Neural progenitor cell (in vitro differentiated cells): ENCODE results near the gene GUCD1. TPM values are rescaled to one million over a fixed set of nuclear protein-coding genes. Genes with fewer than 3 reads are reported as not detected.
"Not testable (repeated sequence)": the region's sequence is repeated elsewhere in the genome, so short reads cannot be mapped to it uniquely, and the experiment has no call there.

Experiments
- DNase-seq: peaks from one replicate; pipeline ENCODE4 v3.0.0-alpha.2; 2016; ENCODE audit warnings: low spot score
- H2AFZ ChIP-seq: fragments of 200-600 bp; sonication (generic); replicated peaks from 2 replicates; pipeline ENCODE4 v1.6.1; 2016; ENCODE audit warnings: antibody characterized with exemption
- H3F3A ChIP-seq: fragments of 200-600 bp; sonication (generic); 2 replicates; pipeline ENCODE4 v1.6.1; 2016; ENCODE audit warnings: antibody characterized with exemption, low read depth
- H3K27ac ChIP-seq: fragments of 200-600 bp; sonication (generic); 2 replicates; pipeline ENCODE4 v1.5.1; 2016; ENCODE audit warnings: mild to moderate bottlenecking
- H3K27me3 ChIP-seq: fragments of 200-600 bp; sonication (generic); 2 replicates; pipeline ENCODE4 v1.6.1; 2016; ENCODE audit warnings: mild to moderate bottlenecking, moderate library complexity
- H3K36me3 ChIP-seq: fragments of 200-600 bp; sonication (generic); 2 replicates; pipeline ENCODE4 v1.5.1; 2016
- H3K4me1 ChIP-seq: fragments of 200-600 bp; sonication (generic); 2 replicates; pipeline ENCODE4 v1.6.1; 2016; ENCODE audit warnings: mixed run types
- H3K4me2 ChIP-seq: fragments of 200-600 bp; sonication (generic); 2 replicates; pipeline ENCODE4 v1.6.1; 2016
- H3K4me3 ChIP-seq: fragments of 200-600 bp; sonication (generic); 2 replicates; pipeline ENCODE4 v1.5.1; 2016
- H3K79me2 ChIP-seq: fragments of 200-600 bp; sonication (generic); 2 replicates; pipeline ENCODE4 v1.6.1; 2016; ENCODE audit warnings: low read depth
- H3K9ac ChIP-seq: fragments of 200-600 bp; sonication (generic); 2 replicates; pipeline ENCODE4 v1.6.1; 2016
- H3K9me3 ChIP-seq: fragments of 200-600 bp; sonication (generic); 2 replicates; pipeline ENCODE4 v1.5.1; 2016; ENCODE audit warnings: low read depth
- H4K20me1 ChIP-seq: fragments of 200-600 bp; sonication (generic); 2 replicates; pipeline ENCODE4 v1.6.1; 2016; ENCODE audit warnings: low read depth
- H3K27ac Mint-ChIP-seq: 3 replicates; pipeline ENCODE4 v1.8.0; 2021; ENCODE audit warnings: mixed read lengths
- H3K27me3 Mint-ChIP-seq: 2 replicates; pipeline ENCODE4 v1.8.0; 2022; ENCODE audit warnings: low read depth, mild to moderate bottlenecking, inconsistent platforms, moderate library complexity, mixed read lengths; ENCODE audit not compliant: insufficient read depth
- H3K36me3 Mint-ChIP-seq: 3 replicates; pipeline ENCODE4 v1.8.0; 2021; ENCODE audit warnings: mixed read lengths
- H3K4me1 Mint-ChIP-seq: 3 replicates; pipeline ENCODE4 v1.8.0; 2021; ENCODE audit warnings: mixed read lengths
- H3K4me3 Mint-ChIP-seq: 3 replicates; pipeline ENCODE4 v1.8.0; 2021; ENCODE audit warnings: mild to moderate bottlenecking, moderate library complexity, mixed read lengths
- H3K9me3 Mint-ChIP-seq: 3 replicates; pipeline ENCODE4 v1.8.0; 2020; ENCODE audit warnings: mixed read lengths
- EZH2 ChIP-seq: fragments of 200-600 bp; sonication (generic); IDR thresholded peaks from 2 replicates; pipeline ENCODE4 v1.6.1; 2017; ENCODE audit warnings: antibody characterized with exemption, mild to moderate bottlenecking, moderate library complexity
- EZH2phosphoT487 ChIP-seq: fragments of 200-600 bp; sonication (generic); IDR thresholded peaks from 2 replicates; pipeline ENCODE4 v1.6.1; 2017; ENCODE audit warnings: antibody characterized with exemption
- total RNA-seq: library from RNA; depleted of rRNA; stranded (reverse); fragments of >200 nt; gene quantifications from 2 replicates; pipeline ENCODE4 v1.2.3, GENCODE V29; 2015; ENCODE audit warnings: low replicate concordance
- TF ChIP-seq, protein P1 (sequence below): fragments of 200-600 bp; sonication (generic); IDR thresholded peaks from 2 replicates; pipeline ENCODE4 v1.5.1; 2017; ENCODE audit warnings: antibody characterized with exemption, mild to moderate bottlenecking

Gene GUCD1
- total RNA-seq, 1 donor from 2014 or later: 31.0 TPM

DNA sequence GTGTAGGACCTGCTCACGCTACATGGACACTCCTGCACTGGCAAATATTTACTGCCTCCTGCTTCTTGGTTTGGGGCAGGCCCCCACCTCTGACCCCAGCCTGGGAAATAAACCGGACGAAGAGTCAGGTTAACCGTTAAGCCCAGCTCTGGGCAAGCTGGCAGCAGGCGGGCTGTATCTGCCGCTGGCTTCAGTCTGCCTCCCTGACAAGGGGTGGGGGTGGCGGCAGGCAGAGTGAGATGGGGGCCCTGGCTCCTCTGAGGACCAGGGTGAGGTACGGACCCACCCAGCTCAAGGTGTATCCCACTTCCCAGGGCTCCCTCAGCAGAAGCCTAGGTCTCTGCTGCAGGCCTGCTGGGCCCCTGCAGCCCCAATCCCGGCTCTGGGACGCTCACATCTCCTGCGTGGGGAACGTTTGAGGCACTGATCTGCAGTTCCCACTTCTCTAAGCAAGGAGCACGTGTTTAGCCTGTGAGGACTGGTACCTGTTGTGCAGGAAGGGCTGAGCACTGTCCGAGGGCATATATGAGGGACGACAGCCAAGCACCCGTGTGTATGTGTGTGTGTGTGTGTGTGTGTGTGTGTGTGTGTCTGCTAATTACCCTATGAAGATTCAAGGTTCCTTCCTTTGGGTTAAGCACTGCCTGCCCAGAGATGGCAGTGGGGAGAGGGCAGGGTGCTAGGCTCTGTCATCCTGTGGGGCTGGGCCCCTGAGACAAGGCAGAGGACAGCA lies 39.1 kb upstream of the GUCD1 start:
- Histone ChIP-seq H3F3A (peaks cover 4% of the 10 kb centered on the region), H3K9me3 (no peaks in the 10 kb centered on the region), H3K27me3 (no peaks in the 10 kb centered on the region), H3K4me3 (no peak overlapping the region), H3K36me3 (no peaks in the 10 kb centered on the region), H3K79me2 (no peaks in the 10 kb centered on the region), H2AFZ (no peak overlapping the region), H3K27ac (no peak overlapping the region), H4K20me1 (no peaks in the 10 kb centered on the region), H3K4me2 (no peak overlapping the region), H3K4me1 (peaks cover 8% of the 10 kb centered on the region), H3K9ac (no peak overlapping the region)
- Mint-ChIP-seq H3K27me3 (peaks cover 7% of the 10 kb centered on the region), H3K36me3 (peaks cover 2% of the 10 kb centered on the region), H3K4me3 (peak overlapping the region; percentile 88), H3K27ac (no peak overlapping the region), H3K9me3 (no peaks in the 10 kb centered on the region), H3K4me1 (peaks cover 12% of the 10 kb centered on the region)
- TF ChIP-seq, protein P1, sequence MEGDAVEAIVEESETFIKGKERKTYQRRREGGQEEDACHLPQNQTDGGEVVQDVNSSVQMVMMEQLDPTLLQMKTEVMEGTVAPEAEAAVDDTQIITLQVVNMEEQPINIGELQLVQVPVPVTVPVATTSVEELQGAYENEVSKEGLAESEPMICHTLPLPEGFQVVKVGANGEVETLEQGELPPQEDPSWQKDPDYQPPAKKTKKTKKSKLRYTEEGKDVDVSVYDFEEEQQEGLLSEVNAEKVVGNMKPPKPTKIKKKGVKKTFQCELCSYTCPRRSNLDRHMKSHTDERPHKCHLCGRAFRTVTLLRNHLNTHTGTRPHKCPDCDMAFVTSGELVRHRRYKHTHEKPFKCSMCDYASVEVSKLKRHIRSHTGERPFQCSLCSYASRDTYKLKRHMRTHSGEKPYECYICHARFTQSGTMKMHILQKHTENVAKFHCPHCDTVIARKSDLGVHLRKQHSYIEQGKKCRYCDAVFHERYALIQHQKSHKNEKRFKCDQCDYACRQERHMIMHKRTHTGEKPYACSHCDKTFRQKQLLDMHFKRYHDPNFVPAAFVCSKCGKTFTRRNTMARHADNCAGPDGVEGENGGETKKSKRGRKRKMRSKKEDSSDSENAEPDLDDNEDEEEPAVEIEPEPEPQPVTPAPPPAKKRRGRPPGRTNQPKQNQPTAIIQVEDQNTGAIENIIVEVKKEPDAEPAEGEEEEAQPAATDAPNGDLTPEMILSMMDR: no peak
- TF ChIP-seq EZH2phosphoT487 (no peak), EZH2 (no peak)
- no peak for DNase-seq

DNA sequence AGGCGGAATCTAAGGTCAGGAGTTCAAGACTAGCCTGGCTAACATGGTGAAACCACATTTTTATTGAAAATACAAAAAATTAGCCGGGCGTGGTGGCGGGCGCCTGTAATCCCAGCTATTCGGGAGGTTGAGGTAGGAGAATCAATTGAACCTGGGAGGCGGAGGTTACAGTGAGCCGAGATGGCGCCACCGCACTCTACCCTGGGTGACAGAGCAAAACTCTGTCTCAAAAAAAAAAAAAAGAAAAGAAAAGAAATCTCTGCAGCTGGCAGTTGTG lies 38.6 kb upstream of the GUCD1 start:
- not testable (repeated sequence) for H3K27ac ChIP-seq, H2AFZ ChIP-seq, H3K27me3 Mint-ChIP-seq, H3K9me3 Mint-ChIP-seq, H3F3A ChIP-seq, H3K4me1 ChIP-seq, H4K20me1 ChIP-seq, H3K27me3 ChIP-seq, H3K9ac ChIP-seq, H3K79me2 ChIP-seq, H3K36me3 Mint-ChIP-seq, H3K36me3 ChIP-seq, DNase-seq, H3K9me3 ChIP-seq
- Mint-ChIP-seq H3K27ac (peak overlapping the region; percentile 82), H3K4me1 (peaks cover 12% of the 10 kb centered on the region), H3K4me3 (peak overlapping the region; percentile 88)
- Histone ChIP-seq H3K4me2 (peak overlapping the region; percentile 93), H3K4me3 (peak overlapping the region; percentile 74)

DNA sequence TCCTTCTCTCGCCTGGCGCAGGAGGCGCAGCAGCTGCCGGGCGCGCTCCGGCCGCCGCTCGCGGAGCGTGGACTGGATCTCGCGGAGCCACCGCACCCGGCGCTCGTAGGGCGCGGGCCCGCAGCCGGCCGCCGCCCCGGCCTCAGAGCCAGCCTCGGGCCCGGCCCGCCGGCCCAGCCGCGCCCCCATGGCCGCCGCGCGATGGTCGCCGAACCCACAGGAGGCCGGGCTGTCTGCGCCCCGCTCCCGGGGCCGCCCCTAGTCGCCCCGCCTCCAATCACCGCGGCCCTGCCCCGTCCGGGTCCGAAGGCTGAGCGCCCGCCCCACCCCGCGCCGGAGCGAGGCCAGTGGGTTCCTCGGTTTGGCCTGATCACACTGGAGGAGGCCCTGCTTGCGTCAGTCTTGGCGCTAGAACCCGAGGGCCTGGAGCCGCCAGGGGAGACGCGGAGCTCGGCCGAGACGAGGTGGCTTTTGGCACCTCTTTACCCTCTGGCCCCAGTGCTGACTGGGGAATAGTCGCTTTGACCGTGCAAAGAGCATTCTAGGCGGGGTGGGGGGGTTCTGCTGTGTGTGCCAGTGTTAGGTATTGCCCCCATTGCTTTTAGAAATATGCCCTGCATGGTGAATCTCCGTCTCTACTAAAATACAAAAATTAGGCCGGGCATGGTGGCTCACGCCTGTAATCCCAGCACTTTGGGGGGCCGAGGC lies 38.1 kb upstream of the GUCD1 start, which contains the start of gene LRRC75B:
LRRC75B (minus strand) TSS at position 223 of the 708 bp plus-strand sequence; CDS start at position 189, 34 bp downstream.
- no peaks in the 10 kb centered on the region for H3K9me3 ChIP-seq
- H3K4me3 ChIP-seq: peak within 1 kb of the TSS; percentile 74
- peaks cover 7% of the 10 kb centered on the region for H3K27me3 Mint-ChIP-seq
- H3K4me2 ChIP-seq: peak within 1 kb of the TSS; percentile 93
- TF ChIP-seq EZH2 (no peak), EZH2phosphoT487 (no peak)
- TF ChIP-seq, protein P1: no peak
- peaks cover 4% of the 10 kb centered on the region for H3F3A ChIP-seq
- no peaks in the 10 kb centered on the region for H3K27me3 ChIP-seq
- H3K4me3 Mint-ChIP-seq: peak within 1 kb of the TSS; percentile 96
- peaks cover 8% of the 10 kb centered on the region for H3K4me1 ChIP-seq
- H3K27ac ChIP-seq: no peak within 1 kb of the TSS
- H2AFZ ChIP-seq: peak within 1 kb of the TSS; percentile 90
- peaks cover 2% of the 10 kb centered on the region for H3K36me3 Mint-ChIP-seq
- no peaks in the 10 kb centered on the region for H4K20me1 ChIP-seq
- H3K27ac Mint-ChIP-seq: peak within 1 kb of the TSS; percentile 96
- H3K79me2 ChIP-seq: no peaks in the 10 kb centered on the region
- H3K36me3 ChIP-seq: no peaks in the 10 kb centered on the region
- DNase-seq: peak; percentile 90
- peaks cover 12% of the 10 kb centered on the region for H3K4me1 Mint-ChIP-seq
- no peaks in the 10 kb centered on the region for H3K9me3 Mint-ChIP-seq
- H3K9ac ChIP-seq: peak within 1 kb of the TSS; percentile 52
